Esophagus muscularis mucosa (tissue), 3 donors: ENCODE data around the gene LPCAT3.

Experiments used
- POLR2A ChIP-seq: fragments of 450-650 bp; IDR thresholded peaks from one replicate; pipeline ENCODE4 v1.6.1; 2017; ENCODE audit warnings: antibody characterized with exemption, moderate library complexity, mild to moderate bottlenecking, low read depth
- POLR2AphosphoS5 ChIP-seq, 2 donors: sonication (generic); formaldehyde crosslinking; IDR thresholded peaks; one replicate each; pipeline ENCODE4 v1.6.1; 2017; ENCODE audit warnings: antibody characterized with exemption in 2 of 2
- TF ChIP-seq, protein P1 (sequence below), 3 experiments: fragments of 200-600 bp in 2 of 3; fragments of 450-650 bp in 1 of 3; sonication (generic) in 2 of 3; IDR thresholded peaks; one replicate each; pipeline ENCODE4 v1.5.1; 2017 to 2019; ENCODE audit warnings: antibody characterized with exemption in 3 of 3, mild to moderate bottlenecking in 2 of 3, moderate library complexity in 1 of 3

DNA sequence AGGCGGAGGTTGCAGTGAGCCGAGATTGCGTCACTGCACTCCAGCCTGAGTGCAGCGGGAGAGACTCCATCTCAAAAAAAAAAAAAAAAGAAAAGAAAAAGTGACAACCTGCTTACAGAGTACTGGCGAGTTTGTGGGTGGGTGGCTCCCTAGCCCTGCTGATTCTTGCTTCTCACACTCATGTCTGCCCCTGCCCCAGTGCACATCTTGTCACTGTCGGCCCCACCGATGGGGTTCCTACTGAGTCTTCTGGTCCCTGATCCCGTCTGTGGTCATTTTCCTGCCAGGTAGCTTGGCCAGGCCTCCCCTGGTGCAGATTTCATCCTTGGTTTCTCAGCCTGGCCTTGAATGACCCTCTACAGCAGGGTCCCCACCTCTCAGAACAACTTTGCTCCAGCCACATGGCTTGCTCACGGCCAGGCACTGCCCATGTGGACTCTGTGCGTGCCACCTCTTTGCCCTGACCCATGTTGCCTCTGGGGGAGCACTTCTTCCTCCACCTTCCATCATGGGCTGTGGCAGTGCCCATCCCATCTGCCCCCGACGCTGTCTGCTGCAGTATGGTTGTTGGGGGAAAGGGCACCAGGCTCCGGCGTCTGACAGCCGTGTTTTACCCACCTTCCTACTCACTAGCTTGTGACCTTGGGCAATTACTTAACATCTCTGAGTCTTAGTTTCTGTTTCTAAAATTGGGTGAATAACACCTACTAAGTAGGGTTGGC is 69.2 kb downstream of the LPCAT3 start:
- TF ChIP-seq POLR2AphosphoS5 (IDR thresholded peaks at IDR 0.05) (no peak), POLR2A (no peak)
- TF ChIP-seq, protein P1, sequence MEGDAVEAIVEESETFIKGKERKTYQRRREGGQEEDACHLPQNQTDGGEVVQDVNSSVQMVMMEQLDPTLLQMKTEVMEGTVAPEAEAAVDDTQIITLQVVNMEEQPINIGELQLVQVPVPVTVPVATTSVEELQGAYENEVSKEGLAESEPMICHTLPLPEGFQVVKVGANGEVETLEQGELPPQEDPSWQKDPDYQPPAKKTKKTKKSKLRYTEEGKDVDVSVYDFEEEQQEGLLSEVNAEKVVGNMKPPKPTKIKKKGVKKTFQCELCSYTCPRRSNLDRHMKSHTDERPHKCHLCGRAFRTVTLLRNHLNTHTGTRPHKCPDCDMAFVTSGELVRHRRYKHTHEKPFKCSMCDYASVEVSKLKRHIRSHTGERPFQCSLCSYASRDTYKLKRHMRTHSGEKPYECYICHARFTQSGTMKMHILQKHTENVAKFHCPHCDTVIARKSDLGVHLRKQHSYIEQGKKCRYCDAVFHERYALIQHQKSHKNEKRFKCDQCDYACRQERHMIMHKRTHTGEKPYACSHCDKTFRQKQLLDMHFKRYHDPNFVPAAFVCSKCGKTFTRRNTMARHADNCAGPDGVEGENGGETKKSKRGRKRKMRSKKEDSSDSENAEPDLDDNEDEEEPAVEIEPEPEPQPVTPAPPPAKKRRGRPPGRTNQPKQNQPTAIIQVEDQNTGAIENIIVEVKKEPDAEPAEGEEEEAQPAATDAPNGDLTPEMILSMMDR (IDR thresholded peaks at IDR 0.05): no peak
